Activated CD8-positive, alpha-beta T cell treated with anti-CD3 and anti-CD28 coated beads for 36 hours (primary cell): Measurements from ENCODE around the gene PSMD4. TPM values are rescaled to one million over a fixed set of nuclear protein-coding genes. Genes with fewer than 3 reads are reported as not detected.

ENCODE experiments used
- ATAC-seq: fragments of 200-7000 bp; cut with Tn5 transposase; one replicate; pipeline ENCODE4 v1.10.0; 2021; ENCODE audit warnings: mild to moderate bottlenecking, moderate library complexity
- CTCF ChIA-PET: fragments of 350-600 bp; sonication (Branson Sonifier 250); formaldehyde crosslinking; loops from one replicate; lab custom pipeline; 2021; ENCODE audit warnings: antibody characterized with exemption; lab: Charles Lee
- POLR2A ChIA-PET: fragments of 350-600 bp; sonication (Branson Sonifier 250); formaldehyde crosslinking; loops from one replicate; lab custom pipeline; 2021; ENCODE audit warnings: antibody characterized with exemption; lab: Charles Lee
- DNase-seq: peaks from one replicate; pipeline ENCODE4 v3.0.0-alpha.2; 2020
- H3K27ac Mint-ChIP-seq: one replicate; pipeline ENCODE4 v1.8.0; 2021; ENCODE audit warnings: mild to moderate bottlenecking, mixed read lengths
- H3K27me3 Mint-ChIP-seq: one replicate; pipeline ENCODE4 v1.8.0; 2021; ENCODE audit warnings: mixed read lengths
- H3K36me3 Mint-ChIP-seq: one replicate; pipeline ENCODE4 v1.8.0; 2021; ENCODE audit warnings: low read depth, mixed read lengths
- H3K4me1 Mint-ChIP-seq: one replicate; pipeline ENCODE4 v1.8.0; 2021; ENCODE audit warnings: low read depth, mixed read lengths
- H3K4me3 Mint-ChIP-seq: one replicate; pipeline ENCODE4 v1.8.0; 2021; ENCODE audit warnings: mild to moderate bottlenecking, moderate library complexity, mixed read lengths
- H3K9me3 Mint-ChIP-seq: one replicate; pipeline ENCODE4 v1.8.0; 2021; ENCODE audit warnings: mixed read lengths
- intact Hi-C: fragments of 100-400 bp; cut with micrococcal nuclease; formaldehyde crosslinking; loops from one replicate; pipeline ENCODE4 v1.10.0; 2022
- total RNA-seq, 2 experiments: library from RNA; stranded (reverse); gene quantifications; one replicate each; pipeline ENCODE4 v1.2.3, GENCODE V29; 2021
- TF ChIP-seq, protein P1 (sequence below): fragments of 200-600 bp; IDR thresholded peaks from one replicate; pipeline ENCODE4 v1.8.0; 2022; ENCODE audit warnings: antibody characterized with exemption, mild to moderate bottlenecking

Gene PSMD4
- total RNA-seq, 2 experiments from 2014 or later, result 203 to 214 TPM

DNA sequence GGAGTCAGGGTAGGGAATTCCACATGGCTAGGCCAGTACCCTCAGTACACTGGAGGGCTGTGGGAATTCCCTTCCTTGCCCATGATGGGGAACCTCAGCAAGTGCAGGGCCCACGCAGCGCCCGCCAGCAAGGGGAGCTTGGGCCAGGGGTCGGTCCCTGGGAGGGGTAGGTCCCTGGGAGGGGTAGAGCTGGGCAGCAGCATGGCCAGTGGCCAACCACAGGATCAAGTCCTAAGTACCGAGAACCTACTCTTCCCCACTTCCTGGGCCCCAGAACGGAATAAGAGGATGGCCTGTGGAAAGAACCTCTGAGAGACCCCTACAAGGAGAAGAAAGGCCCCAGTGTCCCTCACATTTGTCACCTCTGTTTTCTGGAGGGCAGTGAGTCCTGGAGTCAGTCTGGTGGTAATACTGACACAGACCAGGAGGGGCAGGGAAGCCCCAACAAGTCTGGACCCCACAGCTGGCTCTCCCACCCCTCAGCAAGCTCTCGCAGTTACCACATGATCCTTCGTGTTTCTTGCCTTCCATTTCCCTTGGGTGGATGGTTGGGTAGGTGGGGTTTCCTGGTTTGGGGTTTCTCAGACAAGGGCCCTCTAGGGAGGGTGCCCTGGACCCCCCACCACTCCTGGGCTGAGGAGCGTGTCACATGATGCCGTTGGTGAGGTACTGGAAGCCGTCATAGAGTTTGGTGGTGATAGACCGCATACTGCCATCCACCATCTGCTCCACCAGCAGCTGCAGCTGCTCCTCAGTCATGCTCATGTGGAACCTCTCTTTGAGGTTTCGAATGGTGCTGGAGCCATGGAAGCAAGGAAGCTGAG lies 37.9 kb downstream of the PSMD4 start:
- intact Hi-C loops, result no loop called here
- TF ChIP-seq, protein P1, sequence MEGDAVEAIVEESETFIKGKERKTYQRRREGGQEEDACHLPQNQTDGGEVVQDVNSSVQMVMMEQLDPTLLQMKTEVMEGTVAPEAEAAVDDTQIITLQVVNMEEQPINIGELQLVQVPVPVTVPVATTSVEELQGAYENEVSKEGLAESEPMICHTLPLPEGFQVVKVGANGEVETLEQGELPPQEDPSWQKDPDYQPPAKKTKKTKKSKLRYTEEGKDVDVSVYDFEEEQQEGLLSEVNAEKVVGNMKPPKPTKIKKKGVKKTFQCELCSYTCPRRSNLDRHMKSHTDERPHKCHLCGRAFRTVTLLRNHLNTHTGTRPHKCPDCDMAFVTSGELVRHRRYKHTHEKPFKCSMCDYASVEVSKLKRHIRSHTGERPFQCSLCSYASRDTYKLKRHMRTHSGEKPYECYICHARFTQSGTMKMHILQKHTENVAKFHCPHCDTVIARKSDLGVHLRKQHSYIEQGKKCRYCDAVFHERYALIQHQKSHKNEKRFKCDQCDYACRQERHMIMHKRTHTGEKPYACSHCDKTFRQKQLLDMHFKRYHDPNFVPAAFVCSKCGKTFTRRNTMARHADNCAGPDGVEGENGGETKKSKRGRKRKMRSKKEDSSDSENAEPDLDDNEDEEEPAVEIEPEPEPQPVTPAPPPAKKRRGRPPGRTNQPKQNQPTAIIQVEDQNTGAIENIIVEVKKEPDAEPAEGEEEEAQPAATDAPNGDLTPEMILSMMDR, result peak; percentile 27
- Mint-ChIP-seq H3K9me3 (no peaks in the 10 kb centered on the region), H3K27me3 (no peaks in the 10 kb centered on the region), H3K4me3 (no peak overlapping the region), H3K27ac (peak overlapping the region; percentile 71), H3K4me1 (peaks cover 2% of the 10 kb centered on the region), H3K36me3 (peaks cover 25% of the 10 kb centered on the region)
- ATAC-seq (peak; percentile 52), DNase-seq (peak; percentile 30)
- CTCF ChIA-PET, result interaction anchor here (1.8 to 11.2 kb wide), 2 partner anchors 9 to 48 kb away, joined by 5 to 238 read pairs; no protein-coding TSS in a partner anchor
- POLR2A ChIA-PET, result interaction anchor here (0.9 to 4.6 kb wide), 9 partner anchors 8 to 55 kb away, joined by 3 to 35 read pairs (median 4); partner anchors contain the start of genes RFX5 and ZNF687

DNA sequence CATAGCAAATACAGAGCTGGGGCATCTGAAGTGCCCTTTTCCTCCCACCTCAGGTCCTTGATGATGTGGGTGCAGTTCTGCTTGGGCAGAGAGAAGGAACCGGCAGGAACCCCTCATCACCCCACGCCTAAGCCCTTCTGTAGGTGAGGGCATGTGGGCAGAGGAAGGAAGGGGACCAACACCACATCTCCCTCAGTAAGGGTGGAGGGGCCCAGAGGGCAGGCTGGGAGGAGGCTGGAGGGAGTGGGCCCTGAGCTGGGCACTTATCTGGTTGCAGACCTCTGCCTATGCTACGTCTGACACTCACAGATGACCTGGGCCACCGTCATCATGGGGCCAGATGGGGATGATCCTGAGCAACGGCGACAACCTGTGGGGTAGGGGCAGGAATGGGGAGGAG lies 38.6 kb downstream of the PSMD4 start:
- Mint-ChIP-seq H3K36me3 (peaks cover 29% of the 10 kb centered on the region), H3K4me1 (peaks cover 2% of the 10 kb centered on the region), H3K4me3 (no peak overlapping the region), H3K27me3 (no peaks in the 10 kb centered on the region), H3K9me3 (no peaks in the 10 kb centered on the region), H3K27ac (peak overlapping the region; percentile 71)
- DNase-seq (no peak), ATAC-seq (peak; percentile 5)
- POLR2A ChIA-PET, result interaction anchor here (0.9 to 4.6 kb wide), 9 partner anchors 9 to 117 kb away, joined by 3 to 35 read pairs (median 3); partner anchors contain the start of genes RFX5 and ZNF687
- CTCF ChIA-PET, result interaction anchor here (1.8 to 11.2 kb wide), 2 partner anchors 10 to 48 kb away, joined by 5 to 238 read pairs; no protein-coding TSS in a partner anchor
- intact Hi-C loops, result no loop called here
- TF ChIP-seq, protein P1, result no peak

DNA sequence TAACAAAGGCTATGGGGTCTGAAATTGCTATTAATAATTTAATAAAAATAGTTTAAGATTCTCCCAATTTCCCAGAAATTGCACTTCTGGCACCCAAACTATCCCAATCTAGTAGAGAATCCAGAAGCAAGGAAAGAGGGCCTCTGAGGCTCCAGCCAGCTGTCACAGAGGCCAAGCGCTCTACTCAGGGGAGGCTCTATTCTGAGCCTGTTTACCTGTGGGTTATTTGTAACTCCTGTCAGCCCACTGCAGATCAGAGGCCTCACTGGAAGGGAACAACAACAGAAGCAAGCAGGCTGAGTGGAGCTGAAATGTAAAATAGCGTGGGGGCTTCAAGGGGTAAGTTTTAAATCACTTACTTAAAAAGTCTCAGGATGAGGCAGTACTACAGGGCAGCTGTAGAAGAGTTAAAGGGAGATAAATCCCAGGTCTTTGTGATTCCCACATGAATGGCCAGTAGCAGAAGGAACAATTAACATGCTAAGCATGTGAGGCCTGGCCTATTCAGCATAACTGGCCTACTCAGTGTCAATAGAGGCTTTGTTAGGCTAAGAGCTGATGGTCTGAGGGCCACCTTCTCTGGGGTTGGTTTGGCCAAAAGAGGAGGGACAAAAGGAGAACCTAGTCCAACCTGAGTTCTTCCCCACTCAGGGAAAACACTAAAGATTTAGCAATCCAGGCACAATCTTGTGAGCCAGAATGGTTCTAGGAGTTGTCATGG lies 40.4 kb downstream of the PSMD4 start:
- Mint-ChIP-seq H3K36me3 (peaks cover 20% of the 10 kb centered on the region), H3K9me3 (no peaks in the 10 kb centered on the region), H3K27me3 (no peaks in the 10 kb centered on the region), H3K4me1 (peaks cover 2% of the 10 kb centered on the region), H3K4me3 (no peak overlapping the region), H3K27ac (peak overlapping the region; percentile 2)
- POLR2A ChIA-PET, result interaction anchor here (0.5 to 4.6 kb wide), 9 partner anchors 8 to 117 kb away, joined by 3 to 35 read pairs (median 6); partner anchors contain the start of gene ZNF687
- intact Hi-C loops, result no loop called here
- TF ChIP-seq, protein P1, result no peak
- no peak for ATAC-seq
- CTCF ChIA-PET, result interaction anchor here (0.5 to 11.2 kb wide), 5 partner anchors 11 to 79 kb away, joined by 3 to 238 read pairs (median 3); no protein-coding TSS in a partner anchor
- DNase-seq, result no peak

DNA sequence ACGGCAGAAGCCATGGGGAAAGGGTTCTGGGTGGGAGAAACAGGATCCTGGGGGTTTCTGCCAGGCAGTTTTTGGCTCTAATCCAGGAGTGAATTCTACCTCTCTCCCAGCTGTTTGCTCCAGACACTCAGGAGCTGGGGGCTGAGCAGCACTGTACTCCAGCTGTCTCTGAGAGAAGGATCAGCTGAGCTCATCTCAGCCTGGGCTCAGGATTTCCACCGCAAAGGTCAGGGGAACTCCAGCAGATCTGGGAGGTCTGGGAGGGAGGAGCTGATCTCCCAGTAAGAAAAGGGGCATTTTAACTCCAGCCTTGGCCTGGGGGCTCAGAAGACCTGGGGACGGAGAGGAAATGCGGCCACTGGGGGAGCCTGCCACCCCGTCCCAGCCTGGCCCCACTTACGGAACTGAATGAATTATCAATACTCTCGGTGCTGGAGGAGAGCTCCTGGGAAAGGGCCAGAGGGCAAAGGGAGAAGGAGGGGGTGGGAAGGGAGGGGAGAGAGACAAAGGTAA lies 55.3 kb downstream of the PSMD4 start:
- ATAC-seq, result no peak
- Mint-ChIP-seq H3K27me3 (no peaks in the 10 kb centered on the region), H3K4me1 (peaks cover 27% of the 10 kb centered on the region), H3K36me3 (peaks cover 33% of the 10 kb centered on the region), H3K4me3 (no peak overlapping the region), H3K27ac (peak overlapping the region; percentile 46), H3K9me3 (no peaks in the 10 kb centered on the region)
- DNase-seq, result no peak
- TF ChIP-seq, protein P1, result no peak
- POLR2A ChIA-PET, result interaction anchor here (0.6 to 10.6 kb wide), 10 partner anchors 9 to 382 kb away, joined by 3 to 120 read pairs (median 8); partner anchors contain the start of genes PI4KB, PSMB4 and ZNF687
- CTCF ChIA-PET, result interaction anchor here (1.1 to 14.1 kb wide), 5 partner anchors 11 to 31 kb away, joined by 3 to 179 read pairs (median 4); no protein-coding TSS in a partner anchor
- intact Hi-C loops, result no loop called here
